Measurements from ENCODE around the gene BMPR2. TPM values are rescaled to one million over a fixed set of nuclear protein-coding genes. Genes with fewer than 3 reads are reported as not detected.
A peak's percentile ranks its signal among the peaks of the same experiment; 100 is the strongest.
"Not testable (repeated sequence)": the region's sequence is repeated elsewhere in the genome, so short reads cannot be mapped to it uniquely, and the experiment has no call there.

Gene BMPR2
- 4.7 TPM for polyA plus RNA-seq

GRCh38 chr2:202375609-202376408 is at the start of gene BMPR2:
TSS of gene BMPR2 (plus strand) at chr2:202376327. CDS start at chr2:202377475, 1,148 bp downstream.
- peak within 1 kb of the TSS; percentile 94 to 95 (median 95) for H3K27ac Mint-ChIP-seq
- peaks cover 2% of the 10 kb centered on the region for H3K36me3 Mint-ChIP-seq
- H3K9me3 Mint-ChIP-seq, result peaks cover 0 to 2% (median 0%) of the 10 kb centered on the region in 3 donors
- peaks cover 16 to 27% (median 21%) of the 10 kb centered on the region in 3 donors for H3K4me1 Mint-ChIP-seq
- H3K4me3 Mint-ChIP-seq, result peak within 1 kb of the TSS; percentile 95 to 100 (median 98)
- no peaks in the 10 kb centered on the region for H3K27me3 Mint-ChIP-seq

GRCh38 chr2:202327858-202328257 is 48.3 kb upstream of the BMPR2 start:
- H3K9me3 Mint-ChIP-seq, result no peaks in the 10 kb centered on the region

GRCh38 chr2:202335791-202336467 is 40.2 kb upstream of the BMPR2 start:
- Mint-ChIP-seq H3K4me3 (no peak overlapping the region), H3K4me1 (no peaks in the 10 kb centered on the region), H3K9me3 (no peaks in the 10 kb centered on the region), H3K36me3 (no peaks in the 10 kb centered on the region), H3K27me3 (no peaks in the 10 kb centered on the region), H3K27ac (no peak overlapping the region)

More at GRCh38 chr2:202327858-202328257, 48.3 kb upstream of the BMPR2 start:
- peak overlapping the region in 1 of 3 donors; percentile 28 for H3K27ac Mint-ChIP-seq
- H3K36me3 Mint-ChIP-seq, result no peaks in the 10 kb centered on the region
- no peak overlapping the region for H3K4me3 Mint-ChIP-seq
- H3K4me1 Mint-ChIP-seq, result no peaks in the 10 kb centered on the region
- no peaks in the 10 kb centered on the region for H3K27me3 Mint-ChIP-seq

- H3K4me3 Mint-ChIP-seq, result no peak overlapping the region
- no peak overlapping the region for H3K27ac Mint-ChIP-seq
- no peaks in the 10 kb centered on the region for H3K36me3 Mint-ChIP-seq
- H3K4me1 Mint-ChIP-seq, result no peaks in the 10 kb centered on the region
- no peaks in the 10 kb centered on the region for H3K27me3 Mint-ChIP-seq
- H3K9me3 Mint-ChIP-seq, result no peaks in the 10 kb centered on the region
Measured at GRCh38 chr2:202337151-202337550, 39.0 kb upstream of the BMPR2 start.

GRCh38 chr2:202337706-202338346 is 38.3 kb upstream of the BMPR2 start:
- Mint-ChIP-seq H3K27ac (no peak overlapping the region), H3K4me3 (no peak overlapping the region), H3K4me1 (no peaks in the 10 kb centered on the region), H3K27me3 (no peaks in the 10 kb centered on the region), H3K36me3 (no peaks in the 10 kb centered on the region), H3K9me3 (no peaks in the 10 kb centered on the region)

GRCh38 chr2:202339071-202339870 is 36.9 kb upstream of the BMPR2 start:
- H3K9me3 Mint-ChIP-seq, result no peaks in the 10 kb centered on the region
- H3K4me1 Mint-ChIP-seq, result no peaks in the 10 kb centered on the region
- no peaks in the 10 kb centered on the region for H3K36me3 Mint-ChIP-seq
- H3K4me3 Mint-ChIP-seq, result no peak overlapping the region
- peak overlapping the region in 1 of 3 donors; percentile 24 for H3K27ac Mint-ChIP-seq
- no peaks in the 10 kb centered on the region for H3K27me3 Mint-ChIP-seq

- no peak overlapping the region for H3K27ac Mint-ChIP-seq
- no peak overlapping the region for H3K4me3 Mint-ChIP-seq
- H3K4me1 Mint-ChIP-seq, result no peaks in the 10 kb centered on the region
- H3K9me3 Mint-ChIP-seq, result no peaks in the 10 kb centered on the region
- no peaks in the 10 kb centered on the region for H3K27me3 Mint-ChIP-seq
- H3K36me3 Mint-ChIP-seq, result no peaks in the 10 kb centered on the region
Measured at GRCh38 chr2:202344178-202344577, 31.9 kb upstream of the BMPR2 start.

- Mint-ChIP-seq H3K4me3 (no peak overlapping the region), H3K36me3 (peaks cover 2% of the 10 kb centered on the region), H3K27ac (no peak overlapping the region), H3K9me3 (no peaks in the 10 kb centered on the region), H3K4me1 (no peaks in the 10 kb centered on the region), H3K27me3 (no peaks in the 10 kb centered on the region)
Measured at GRCh38 chr2:202346180-202346579, 29.9 kb upstream of the BMPR2 start.

- H3K27ac Mint-ChIP-seq, result no peak overlapping the region
- no peaks in the 10 kb centered on the region for H3K9me3 Mint-ChIP-seq
- H3K4me1 Mint-ChIP-seq, result no peaks in the 10 kb centered on the region
- H3K27me3 Mint-ChIP-seq, result no peaks in the 10 kb centered on the region
- no peak overlapping the region for H3K4me3 Mint-ChIP-seq
- peaks cover 4% of the 10 kb centered on the region for H3K36me3 Mint-ChIP-seq
Measured at GRCh38 chr2:202353430-202353829, 22.7 kb upstream of the BMPR2 start.

GRCh38 chr2:202355993-202356505 is 20.1 kb upstream of the BMPR2 start:
- Mint-ChIP-seq H3K36me3 (peaks cover 2% of the 10 kb centered on the region), H3K4me3 (no peak overlapping the region), H3K9me3 (peaks cover 0 to 2% (median 0%) of the 10 kb centered on the region in 3 donors), H3K27me3 (no peaks in the 10 kb centered on the region), H3K4me1 (no peaks in the 10 kb centered on the region), H3K27ac (no peak overlapping the region)

- H3K9me3 Mint-ChIP-seq, H3K27me3 Mint-ChIP-seq, H3K27ac Mint-ChIP-seq, H3K4me3 Mint-ChIP-seq, H3K36me3 Mint-ChIP-seq, H3K4me1 Mint-ChIP-seq: not testable (repeated sequence)
Measured at GRCh38 chr2:202358924-202359323, 17.2 kb upstream of the BMPR2 start.

- Mint-ChIP-seq H3K27me3 (no peaks in the 10 kb centered on the region), H3K36me3 (no peaks in the 10 kb centered on the region), H3K9me3 (peaks cover 0 to 2% (median 0%) of the 10 kb centered on the region in 3 donors), H3K4me3 (no peak overlapping the region), H3K27ac (no peak overlapping the region), H3K4me1 (no peaks in the 10 kb centered on the region)
Measured at GRCh38 chr2:202360646-202361045, 15.5 kb upstream of the BMPR2 start.

- no peaks in the 10 kb centered on the region for H3K27me3 Mint-ChIP-seq
- H3K36me3 Mint-ChIP-seq, result no peaks in the 10 kb centered on the region
- peaks cover 0 to 2% (median 0%) of the 10 kb centered on the region in 3 donors for H3K9me3 Mint-ChIP-seq
- H3K4me3 Mint-ChIP-seq, result no peak overlapping the region
- H3K27ac Mint-ChIP-seq, result no peak overlapping the region
- no peaks in the 10 kb centered on the region for H3K4me1 Mint-ChIP-seq
Measured at GRCh38 chr2:202361108-202361507, 15.0 kb upstream of the BMPR2 start.

- Mint-ChIP-seq H3K4me3 (peak overlapping the region in 1 of 4 donors; percentile 95), H3K36me3 (peaks cover 2% of the 10 kb centered on the region), H3K4me1 (peaks cover 8 to 14% (median 14%) of the 10 kb centered on the region in 3 donors), H3K9me3 (peaks cover 0 to 2% (median 0%) of the 10 kb centered on the region in 3 donors), H3K27ac (peak overlapping the region in 2 of 3 donors; percentile 23 to 93), H3K27me3 (no peaks in the 10 kb centered on the region)
Measured at GRCh38 chr2:202373490-202373889, 2.6 kb upstream of the BMPR2 start.
